HepG2 (cell line): ENCODE measurements around the gene ZDHHC3.

Source experiments
- GTF2F1 ChIP-seq: fragments of 150-350 bp; IDR thresholded peaks from 2 replicates; pipeline ENCODE4 v1.6.1; 2014; ENCODE audit warnings: low read length
- RELA ChIP-seq: sonication (generic); formaldehyde crosslinking; IDR thresholded peaks from 2 replicates; pipeline ENCODE4 v1.4.0; 2020; ENCODE audit warnings: missing genetic modification reagents
- SAFB2 ChIP-seq: sonication (generic); formaldehyde crosslinking; IDR thresholded peaks from 2 replicates; pipeline ENCODE4 v1.5.1; 2020; ENCODE audit warnings: missing genetic modification reagents, low read depth, mild to moderate bottlenecking, borderline replicate concordance
- SRF ChIP-seq: IDR thresholded peaks from 2 replicates; pipeline ENCODE4 v1.6.1; 2011; ENCODE audit warnings: mild to moderate bottlenecking, low read depth, low read length, moderate library complexity
- TF ChIP-seq, protein P1 (sequence below): sonication (generic); formaldehyde crosslinking; IDR thresholded peaks from 2 replicates; pipeline ENCODE4 v1.4.0; 2020; ENCODE audit warnings: missing genetic modification reagents

GRCh38 chr3:44918087-44918486 is 57.9 kb downstream of the ZDHHC3 start:
- no peak for TF ChIP-seq GTF2F1
- TF ChIP-seq, protein P1, sequence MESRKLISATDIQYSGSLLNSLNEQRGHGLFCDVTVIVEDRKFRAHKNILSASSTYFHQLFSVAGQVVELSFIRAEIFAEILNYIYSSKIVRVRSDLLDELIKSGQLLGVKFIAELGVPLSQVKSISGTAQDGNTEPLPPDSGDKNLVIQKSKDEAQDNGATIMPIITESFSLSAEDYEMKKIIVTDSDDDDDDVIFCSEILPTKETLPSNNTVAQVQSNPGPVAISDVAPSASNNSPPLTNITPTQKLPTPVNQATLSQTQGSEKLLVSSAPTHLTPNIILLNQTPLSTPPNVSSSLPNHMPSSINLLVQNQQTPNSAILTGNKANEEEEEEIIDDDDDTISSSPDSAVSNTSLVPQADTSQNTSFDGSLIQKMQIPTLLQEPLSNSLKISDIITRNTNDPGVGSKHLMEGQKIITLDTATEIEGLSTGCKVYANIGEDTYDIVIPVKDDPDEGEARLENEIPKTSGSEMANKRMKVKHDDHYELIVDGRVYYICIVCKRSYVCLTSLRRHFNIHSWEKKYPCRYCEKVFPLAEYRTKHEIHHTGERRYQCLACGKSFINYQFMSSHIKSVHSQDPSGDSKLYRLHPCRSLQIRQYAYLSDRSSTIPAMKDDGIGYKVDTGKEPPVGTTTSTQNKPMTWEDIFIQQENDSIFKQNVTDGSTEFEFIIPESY = no peak
- no peak for TF ChIP-seq SRF
- TF ChIP-seq SAFB2 (CRISPR knock-in tag) = no peak
- TF ChIP-seq RELA (CRISPR knock-in tag) = no peak
